Measurements from ENCODE around the gene SDF2.

The SDF2 gene

GRCh38 chr17:28661635-28662526, at the start of gene SDF2, which contains the start of gene SUPT6H:
TSS of gene SDF2 (minus strand) at chr17:28661906. CDS start at chr17:28661876, 30 bp downstream.
TSS of gene SUPT6H (plus strand) at chr17:28662205. CDS start at chr17:28673402, 11,197 bp downstream.
- DNase-seq, result peak; percentile 93

GRCh38 chr17:28710861-28711722, 49.4 kb upstream of the SDF2 start:
- peak; percentile 94 for DNase-seq

GRCh38 chr17:28707339-28707720, 45.6 kb upstream of the SDF2 start:
- DNase-seq, result no peak

GRCh38 chr17:28706471-28707338, 45.0 kb upstream of the SDF2 start:
- no peak for DNase-seq

- DNase-seq, result no peak
These were observed 44.1 kb upstream of the SDF2 start for GRCh38 chr17:28705728-28706334.

- DNase-seq, result no peak
These were observed 43.5 kb upstream of the SDF2 start for GRCh38 chr17:28705074-28705659.

- no peak for DNase-seq
These were observed 42.6 kb upstream of the SDF2 start for GRCh38 chr17:28704219-28704858.

- DNase-seq, result no peak
These were observed 42.0 kb upstream of the SDF2 start for GRCh38 chr17:28703552-28704218.

- no peak for DNase-seq
These were observed 41.0 kb upstream of the SDF2 start for GRCh38 chr17:28702752-28703150.

- DNase-seq, result no peak
These were observed 40.5 kb upstream of the SDF2 start for GRCh38 chr17:28702026-28702751.

GRCh38 chr17:28700830-28701492, 39.3 kb upstream of the SDF2 start:
- no peak for DNase-seq

GRCh38 chr17:28700278-28700677, 38.6 kb upstream of the SDF2 start:
- DNase-seq, result no peak

GRCh38 chr17:28698253-28698941, 36.7 kb upstream of the SDF2 start:
- no peak for DNase-seq

- no peak for DNase-seq
These were observed 32.2 kb upstream of the SDF2 start for GRCh38 chr17:28693869-28694268.

GRCh38 chr17:28689011-28689410, 27.3 kb upstream of the SDF2 start:
- no peak for DNase-seq

GRCh38 chr17:28688481-28688880, 26.8 kb upstream of the SDF2 start:
- DNase-seq, result no peak

GRCh38 chr17:28686296-28686695, 24.6 kb upstream of the SDF2 start:
- no peak for DNase-seq

GRCh38 chr17:28685366-28685765, 23.7 kb upstream of the SDF2 start:
- DNase-seq, result no peak

- DNase-seq, result no peak
These were observed 23.3 kb upstream of the SDF2 start for GRCh38 chr17:28684963-28685362.

All from CD4-positive, alpha-beta T cell treated with Interleukin-17A for 1 hour (primary cell).